Measurements from ENCODE around the gene SWT1. TPM values are rescaled to one million over a fixed set of nuclear protein-coding genes. Genes with fewer than 3 reads are reported as not detected.

Gene SWT1
- total and polyA plus RNA-seq, 2 of the 4 experiments (the other 2 are of a cell fraction): 0.82 to 2.7 TPM

DNA sequence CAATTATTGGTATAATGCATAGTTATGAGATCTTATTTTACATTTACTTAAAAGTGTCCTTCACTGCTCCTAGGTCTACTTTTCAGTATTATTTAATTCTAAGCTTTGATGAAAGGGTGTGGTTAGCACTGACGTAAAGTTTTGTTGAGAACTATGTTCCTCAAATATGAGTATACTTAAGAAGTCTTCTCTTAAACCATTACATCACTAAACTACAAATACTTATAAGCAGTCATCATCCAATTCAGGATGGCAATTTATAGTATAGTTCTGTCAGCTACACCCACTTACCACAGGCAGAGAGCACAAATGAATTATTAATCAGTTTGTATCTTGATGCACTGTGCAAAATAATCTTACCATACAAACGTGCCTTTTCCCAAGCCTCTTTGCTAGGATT lies 27.3 kb upstream of the SWT1 start:
- TF ChIP-seq CEBPB (IDR thresholded peaks at IDR 0.05; ENCODE audit: low read depth, low read length): no peak
- TF ChIP-seq NFE2L2 (IDR thresholded peaks at IDR 0.05; ENCODE audit: low read depth, low read length): no peak
- no peak for TF ChIP-seq FOS (IDR thresholded peaks at IDR 0.05; ENCODE audit: low read depth, low read length)
- TF ChIP-seq MAFK (IDR thresholded peaks at IDR 0.05; ENCODE audit: low read depth, low read length): no peak
- TF ChIP-seq RAD21 (IDR thresholded peaks at IDR 0.05; ENCODE audit: low read length): no peak
- TF ChIP-seq, protein P1, sequence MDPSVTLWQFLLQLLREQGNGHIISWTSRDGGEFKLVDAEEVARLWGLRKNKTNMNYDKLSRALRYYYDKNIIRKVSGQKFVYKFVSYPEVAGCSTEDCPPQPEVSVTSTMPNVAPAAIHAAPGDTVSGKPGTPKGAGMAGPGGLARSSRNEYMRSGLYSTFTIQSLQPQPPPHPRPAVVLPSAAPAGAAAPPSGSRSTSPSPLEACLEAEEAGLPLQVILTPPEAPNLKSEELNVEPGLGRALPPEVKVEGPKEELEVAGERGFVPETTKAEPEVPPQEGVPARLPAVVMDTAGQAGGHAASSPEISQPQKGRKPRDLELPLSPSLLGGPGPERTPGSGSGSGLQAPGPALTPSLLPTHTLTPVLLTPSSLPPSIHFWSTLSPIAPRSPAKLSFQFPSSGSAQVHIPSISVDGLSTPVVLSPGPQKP (IDR thresholded peaks at IDR 0.05; ENCODE audit: borderline replicate concordance, low read depth, low read length): no peak
- TF ChIP-seq RCOR1 (IDR thresholded peaks at IDR 0.05; ENCODE audit: insufficient replicate concordance, low read length): no peak
- TF ChIP-seq MXI1 (IDR thresholded peaks at IDR 0.05; ENCODE audit: borderline replicate concordance, low read depth, low read length): no peak
- TF ChIP-seq CHD1 (IDR thresholded peaks at IDR 0.05; ENCODE audit: low read depth, low read length): no peak
- TF ChIP-seq SMC3 (IDR thresholded peaks at IDR 0.05; ENCODE audit: low read depth, low read length): no peak
- no peak for TF ChIP-seq POLR2A (IDR thresholded peaks at IDR 0.05; ENCODE audit: low read depth, low read length)
- TF ChIP-seq MAZ (IDR thresholded peaks at IDR 0.05; ENCODE audit: borderline replicate concordance, low read depth, low read length): no peak
- TF ChIP-seq, protein P2, sequence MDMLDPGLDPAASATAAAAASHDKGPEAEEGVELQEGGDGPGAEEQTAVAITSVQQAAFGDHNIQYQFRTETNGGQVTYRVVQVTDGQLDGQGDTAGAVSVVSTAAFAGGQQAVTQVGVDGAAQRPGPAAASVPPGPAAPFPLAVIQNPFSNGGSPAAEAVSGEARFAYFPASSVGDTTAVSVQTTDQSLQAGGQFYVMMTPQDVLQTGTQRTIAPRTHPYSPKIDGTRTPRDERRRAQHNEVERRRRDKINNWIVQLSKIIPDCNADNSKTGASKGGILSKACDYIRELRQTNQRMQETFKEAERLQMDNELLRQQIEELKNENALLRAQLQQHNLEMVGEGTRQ (IDR thresholded peaks at IDR 0.05; ENCODE audit: low read depth, low read length): no peak
- Histone ChIP-seq H3K4me2 (ENCODE audit: low read depth, low read length) (no peak overlapping the region), H4K5ac (ENCODE audit: low read depth, low read length) (no peak overlapping the region), H3K9ac (ENCODE audit: low read depth, low read length) (no peak overlapping the region), H2BK15ac (ENCODE audit: low read depth, low read length) (no peak overlapping the region), H3K23ac (ENCODE audit: low read depth, low read length) (no peak overlapping the region), H2AFZ (replicated peaks; ENCODE audit: low read length, poor library complexity) (no peak overlapping the region), H3K27ac (ENCODE audit: insufficient read depth, low read length) (no peak overlapping the region), H3K36me3 (ENCODE audit: control insufficient read depth, insufficient read depth, low read length) (peaks cover 22% of the 10 kb centered on the region), H3K14ac (replicated peaks; ENCODE audit: low read depth, low read length) (no peak overlapping the region), H3K4me1 (ENCODE audit: control insufficient read depth, insufficient read depth, low read length) (no peaks in the 10 kb centered on the region), H3K27me3 (ENCODE audit: control insufficient read depth, insufficient read depth, low read length) (no peaks in the 10 kb centered on the region), H3K9me1 (ENCODE audit: insufficient read depth, low read length) (no peaks in the 10 kb centered on the region), H3K9me3 (ENCODE audit: control insufficient read depth, insufficient read depth, low read length) (peaks cover 9% of the 10 kb centered on the region), H4K20me1 (ENCODE audit: insufficient read depth, low read length) (no peaks in the 10 kb centered on the region), H2BK5ac (ENCODE audit: low read depth, low read length, poor library complexity, severe bottlenecking) (no peak overlapping the region), H3K79me1 (ENCODE audit: low read depth in 1 of 2, low read length in 2 of 2) (no peaks in the 10 kb centered on the region), H2AK5ac (ENCODE audit: low read depth, low read length) (no peak overlapping the region), H2BK120ac (ENCODE audit: low read depth, low read length) (no peak overlapping the region), H4K91ac (ENCODE audit: insufficient read depth, low read depth, low read length) (no peak overlapping the region), H3K4ac (ENCODE audit: low read depth, low read length) (no peak overlapping the region), H2BK20ac (ENCODE audit: low read depth, low read length) (no peak overlapping the region), H3K56ac (ENCODE audit: extremely low read depth, insufficient read depth, low read length) (no peak overlapping the region), H4K8ac (ENCODE audit: low read depth in 2 of 2, low read length in 2 of 2) (no peak overlapping the region), H3K18ac (ENCODE audit: low read depth, low read length) (no peak overlapping the region), H2AK9ac (replicated peaks; ENCODE audit: low read depth, low read length, poor library complexity) (no peak overlapping the region), H3K4me3 (ENCODE audit: insufficient read depth, low read depth, low read length) (no peak overlapping the region)
- dilution Hi-C loops (cut with HindIII; ENCODE audit: low sequenced_read_pairs, unreplicated experiment): no loop called here
- no peak for DNase-seq
- POLR2A ChIA-PET (ENCODE audit: unreplicated experiment): no interaction called here
- WGBS, 2 experiments (ENCODE audit: extremely low coverage in 2 of 2, insufficient read length in 1 of 2): no CpG with 5 or more reads among the region's 2 CpGs
- ATAC-seq (ENCODE audit: low read depth): no peak
- CTCF ChIA-PET: no interaction called here
- no TSS peak for BruUV-seq (replicated peaks)
- in situ Hi-C loops (cut with MboI; ENCODE audit: low sequenced_read_pairs): no loop called here
- intact Hi-C loops (cut with micrococcal nuclease): no loop called here

All from IMR-90 (cell line).